DMS153 (cell line): Measurements from ENCODE around the gene XRCC5.
"Not testable (repeated sequence)": the region's sequence is repeated elsewhere in the genome, so short reads cannot be mapped to it uniquely, and the experiment has no call there.

Source experiments
- DNase-seq: peaks from one replicate; lab custom pipeline; 2025; lab: John Stamatoyannopoulos, UW

Gene XRCC5

GRCh38 chr2:216108967-216109921 lies at the start of gene XRCC5:
TSS of gene XRCC5 (plus strand) at chr2:216109348. CDS start at chr2:216109437, 89 bp downstream.
- peak; percentile 95 for DNase-seq

- DNase-seq, result no peak
These were observed 45.0 kb upstream of the XRCC5 start for GRCh38 chr2:216064014-216064630.

GRCh38 chr2:216064665-216065064 lies 44.5 kb upstream of the XRCC5 start:
- no peak for DNase-seq

GRCh38 chr2:216066230-216066629 lies 42.9 kb upstream of the XRCC5 start:
- DNase-seq, result no peak

- DNase-seq, result no peak
These were observed 40.1 kb upstream of the XRCC5 start for GRCh38 chr2:216069028-216069427.

- no peak for DNase-seq
These were observed 39.0 kb upstream of the XRCC5 start for GRCh38 chr2:216070195-216070594.

GRCh38 chr2:216071111-216071851 lies 37.9 kb upstream of the XRCC5 start:
- DNase-seq, result no peak

GRCh38 chr2:216072473-216072872 lies 36.7 kb upstream of the XRCC5 start:
- no peak for DNase-seq

GRCh38 chr2:216073773-216074172 lies 35.4 kb upstream of the XRCC5 start:
- DNase-seq, result no peak

- DNase-seq, result no peak
These were observed 34.8 kb upstream of the XRCC5 start for GRCh38 chr2:216074380-216074779.

- DNase-seq, result no peak
These were observed 34.4 kb upstream of the XRCC5 start for GRCh38 chr2:216074794-216075193.

- no peak for DNase-seq
These were observed 33.4 kb upstream of the XRCC5 start for GRCh38 chr2:216075510-216076485.

- DNase-seq, result no peak
These were observed 30.4 kb upstream of the XRCC5 start for GRCh38 chr2:216078776-216079175.

- DNase-seq, result not testable (repeated sequence)
These were observed 29.1 kb upstream of the XRCC5 start for GRCh38 chr2:216080048-216080447.

- no peak for DNase-seq
These were observed 28.1 kb upstream of the XRCC5 start for GRCh38 chr2:216081012-216081411.

GRCh38 chr2:216081487-216082116 lies 27.5 kb upstream of the XRCC5 start, which contains the start of the genes PECR and TMEM169:
TSS of gene PECR (minus strand) at chr2:216081809. CDS start at chr2:216081741, 68 bp downstream.
TSS of gene TMEM169 (plus strand) at chr2:216081919. CDS start at chr2:216095964, 14,045 bp downstream.
- DNase-seq, result peak; percentile 66

GRCh38 chr2:216082117-216082711 lies 26.9 kb upstream of the XRCC5 start:
- DNase-seq, result no peak

- DNase-seq, result peak; percentile 9
These were observed 26.3 kb upstream of the XRCC5 start for GRCh38 chr2:216082805-216083204.

GRCh38 chr2:216083464-216084281 lies 25.5 kb upstream of the XRCC5 start:
- DNase-seq, result no peak
